Effector memory CD4-positive, alpha-beta T cell (primary cell): ENCODE measurements around the gene TPM3.
"Not testable (repeated sequence)": the region's sequence is repeated elsewhere in the genome, so short reads cannot be mapped to it uniquely, and the experiment has no call there.

ENCODE experiments used
- DNase-seq, 3 donors: peaks; one replicate each; pipeline ENCODE4 v3.0.0-alpha.2; 2020
- H3K27ac ChIP-seq: 2 replicates; pipeline ENCODE4 v1.7.0; 2013; ENCODE audit warnings: mild to moderate bottlenecking, low read length, moderate library complexity; ENCODE audit not compliant: insufficient read depth, poor library complexity, severe bottlenecking
- H3K27me3 ChIP-seq: replicated peaks from 2 replicates; pipeline ENCODE4 v1.7.0; 2013; ENCODE audit warnings: mild to moderate bottlenecking, low read length; ENCODE audit not compliant: insufficient read depth, control insufficient read depth, poor library complexity, severe bottlenecking
- H3K36me3 ChIP-seq: 2 replicates; pipeline ENCODE4 v1.7.0; 2013; ENCODE audit warnings: mild to moderate bottlenecking, low read length, moderate library complexity; ENCODE audit not compliant: control insufficient read depth, insufficient read depth
- H3K4me1 ChIP-seq: 2 replicates; pipeline ENCODE4 v1.7.0; 2013; ENCODE audit warnings: low read length, mild to moderate bottlenecking; ENCODE audit not compliant: control insufficient read depth, insufficient read depth, poor library complexity, severe bottlenecking
- H3K4me3 ChIP-seq: 2 replicates; pipeline ENCODE4 v1.7.0; 2013; ENCODE audit warnings: low read length, low read depth, mild to moderate bottlenecking; ENCODE audit not compliant: insufficient read depth, poor library complexity, severe bottlenecking
- H3K9me3 ChIP-seq: 2 replicates; pipeline ENCODE4 v1.7.0; 2013; ENCODE audit warnings: mild to moderate bottlenecking, low read length, moderate library complexity; ENCODE audit not compliant: control insufficient read depth

TPM3 gene

GRCh38 chr1:154129391-154129970 is 62.4 kb downstream of the TPM3 start:
- Histone ChIP-seq H3K9me3 (no peaks in the 10 kb centered on the region), H3K36me3 (no peaks in the 10 kb centered on the region), H3K27me3 (no peaks in the 10 kb centered on the region), H3K4me1 (no peaks in the 10 kb centered on the region), H3K4me3 (no peak overlapping the region), H3K27ac (no peak overlapping the region)
- DNase-seq, result no peak

DNA sequence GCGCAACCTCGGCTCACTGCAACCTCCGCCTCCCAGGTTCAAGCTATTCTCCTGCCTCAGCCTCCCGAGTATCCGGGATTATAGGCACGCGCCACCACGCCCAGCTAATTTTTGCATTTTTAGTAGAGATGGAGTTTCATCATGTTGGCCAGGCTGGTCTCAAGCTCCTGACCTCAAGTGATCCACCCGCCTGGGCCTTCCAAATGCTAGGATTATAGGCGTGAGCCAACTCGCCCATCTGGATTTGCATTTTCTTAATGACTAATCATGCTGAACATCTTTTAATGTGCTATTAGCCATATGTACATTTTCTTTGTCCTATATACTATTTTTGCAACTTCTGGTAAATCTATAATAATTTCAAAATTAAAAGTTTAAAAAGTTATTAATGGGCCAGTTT is 68.7 kb downstream of the TPM3 start:
- H3K27ac ChIP-seq, H3K4me3 ChIP-seq, H3K27me3 ChIP-seq, DNase-seq, H3K9me3 ChIP-seq, H3K4me1 ChIP-seq, H3K36me3 ChIP-seq: not testable (repeated sequence)

DNA sequence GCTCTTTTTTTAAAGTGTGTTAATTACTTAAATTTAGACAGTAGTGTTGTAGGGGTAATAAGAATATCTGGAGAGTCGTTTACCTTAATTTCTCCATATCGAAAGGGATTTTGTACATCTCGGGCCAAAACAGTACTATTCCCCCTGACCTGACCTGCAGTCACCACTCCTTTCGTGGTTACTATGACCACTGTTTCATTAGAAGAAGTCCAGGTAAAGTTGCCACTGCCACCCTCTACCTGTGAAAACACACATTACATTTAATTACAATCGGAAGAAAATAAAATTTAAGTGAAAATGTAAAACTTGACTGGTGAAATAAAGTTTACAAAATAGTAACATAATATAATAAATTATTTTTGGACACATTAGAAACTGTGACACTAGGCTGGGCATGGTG is 74.3 kb downstream of the TPM3 start:
- Histone ChIP-seq H3K27ac (no peak overlapping the region), H3K4me3 (no peak overlapping the region), H3K36me3 (no peaks in the 10 kb centered on the region), H3K4me1 (peaks cover 8% of the 10 kb centered on the region), H3K9me3 (no peaks in the 10 kb centered on the region), H3K27me3 (no peaks in the 10 kb centered on the region)
- no peak for DNase-seq

GRCh38 chr1:154115180-154115579 is 76.7 kb downstream of the TPM3 start:
- no peak for DNase-seq
- no peak overlapping the region for H3K27ac ChIP-seq
- H3K4me3 ChIP-seq, result no peak overlapping the region
- H3K27me3 ChIP-seq, result no peaks in the 10 kb centered on the region
- no peaks in the 10 kb centered on the region for H3K36me3 ChIP-seq
- peaks cover 8% of the 10 kb centered on the region for H3K4me1 ChIP-seq
- H3K9me3 ChIP-seq, result no peaks in the 10 kb centered on the region
